Thyroid gland (tissue), 4 donors: ENCODE data around the gene LYPD6B. TPM values are rescaled to one million over a fixed set of nuclear protein-coding genes. Genes with fewer than 3 reads are reported as not detected.
A peak's percentile ranks its signal among the peaks of the same experiment; 100 is the strongest.

Source experiments
- DNase-seq, 2 donors: peaks; one replicate each; pipeline ENCODE4 v3.0.0-alpha.2; 2019
- H3K27ac ChIP-seq, 3 donors: fragments of 200-600 bp; sonication (generic); 1 replicate in 2 of 3; 2 replicates in 1 of 3; pipeline ENCODE4 v1.5.1; 2016 to 2019; ENCODE audit warnings: mild to moderate bottlenecking in 1 of 3, moderate library complexity in 1 of 3
- H3K27me3 ChIP-seq: fragments of 200-600 bp; sonication (generic); one replicate; pipeline ENCODE4 v1.5.1; 2019
- H3K36me3 ChIP-seq, 2 donors: fragments of 200-600 bp; sonication (generic); one replicate each; pipeline ENCODE4 v1.5.1; 2016 to 2019
- H3K4me1 ChIP-seq, 2 donors: fragments of 200-600 bp; sonication (generic); one replicate each; pipeline ENCODE4 v1.5.1; 2017 to 2019
- H3K4me3 ChIP-seq, 3 donors: fragments of 200-600 bp; sonication (generic); replicated peaks in 1 of 3; 1 replicate in 2 of 3; 2 replicates in 1 of 3; pipeline ENCODE4 v1.5.1; 2016; ENCODE audit warnings: mild to moderate bottlenecking in 1 of 3
- H3K9me3 ChIP-seq: fragments of 200-600 bp; sonication (generic); one replicate; pipeline ENCODE4 v1.5.1; 2017
- POLR2A ChIP-seq, 2 donors: fragments of 450-650 bp; IDR thresholded peaks; one replicate each; pipeline ENCODE4 v1.6.1; 2017; ENCODE audit warnings: antibody characterized with exemption in 2 of 2, mild to moderate bottlenecking in 2 of 2, moderate library complexity in 1 of 2
- WGBS, 2 donors: methylation state at CpG; one replicate each; pipeline ENCODE4 v1.1.5; 2017; 5-methylcytosine and 5-hydroxymethylcytosine counted together
- intact Hi-C: fragments of 100-400 bp; cut with DNase I; formaldehyde crosslinking; loops from one replicate; pipeline ENCODE4 v1.15.1; 2023
- total RNA-seq, 4 donors: library from RNA; depleted of rRNA; stranded (reverse); fragments of >200 nt; gene quantifications; one replicate each; pipeline ENCODE4 v1.2.3, GENCODE V29; 2016
- TF ChIP-seq, protein P1 (sequence below), 6 experiments: fragments of 200-600 bp in 3 of 6; fragments of 450-650 bp in 3 of 6; sonication (generic) in 3 of 6; IDR thresholded peaks; one replicate each; pipeline ENCODE4 v1.5.1; 2016 to 2019; ENCODE audit warnings: antibody characterized with exemption in 6 of 6, mild to moderate bottlenecking in 2 of 6, inconsistent platforms in 1 of 6, moderate library complexity in 1 of 6

The LYPD6B gene, protein sequence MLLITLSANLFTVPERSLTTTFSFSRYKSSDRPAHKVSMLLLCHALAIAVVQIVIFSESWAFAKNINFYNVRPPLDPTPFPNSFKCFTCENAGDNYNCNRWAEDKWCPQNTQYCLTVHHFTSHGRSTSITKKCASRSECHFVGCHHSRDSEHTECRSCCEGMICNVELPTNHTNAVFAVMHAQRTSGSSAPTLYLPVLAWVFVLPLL
- under 1 TPM in 1 of 4 donors, not detected in 3; 0.40 TPM for total RNA-seq

DNA sequence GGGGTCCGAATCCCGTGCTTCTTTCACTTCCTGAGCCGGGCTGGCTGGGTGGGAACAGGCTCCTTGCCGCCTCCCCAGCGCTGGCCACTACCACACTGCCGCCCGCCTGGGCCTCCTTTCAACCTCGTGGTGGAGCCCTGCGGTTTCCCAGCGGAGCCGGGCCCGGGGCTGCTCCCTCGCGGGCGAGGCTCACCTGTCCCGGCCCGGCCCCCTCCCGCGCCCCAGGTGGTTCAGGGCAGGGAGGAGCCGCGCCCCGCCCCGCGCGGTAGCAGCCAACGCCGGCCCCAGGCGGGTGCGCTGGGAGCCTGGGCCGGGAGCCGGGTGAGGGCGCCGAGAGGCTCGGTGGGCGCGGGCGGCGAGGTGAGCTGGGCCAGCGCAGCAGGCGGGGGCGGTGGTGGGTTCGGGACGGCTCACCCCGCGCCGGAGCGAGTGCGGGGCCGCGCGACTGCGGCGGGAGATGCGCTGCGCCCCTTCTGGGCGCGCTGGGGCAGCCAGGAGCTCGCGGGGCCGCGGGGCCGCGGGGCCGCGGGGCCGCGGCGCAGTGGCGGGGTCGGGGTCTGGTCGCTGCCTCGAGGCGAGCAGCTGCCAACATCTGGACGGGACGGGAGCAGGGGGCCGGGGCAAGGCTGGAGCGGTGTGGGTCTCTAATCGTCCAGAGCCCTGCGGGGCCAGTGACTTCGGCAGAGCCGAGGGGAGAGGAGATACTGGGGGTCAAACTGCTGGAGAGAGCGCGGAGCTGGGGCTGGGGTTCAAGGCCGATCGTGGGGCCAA, at the start of gene LYPD6B:
Gene LYPD6B (plus strand): TSS at position 258 of the 771 bp plus-strand sequence. CDS start 92,250 bp downstream, outside the sequence.
- H3K9me3 ChIP-seq = no peaks in the 10 kb centered on the region
- peak within 1 kb of the TSS in 1 of 3 donors; percentile 22 for H3K4me3 ChIP-seq
- intact Hi-C loops = no loop called here
- WGBS, 2 donors = 0 to 3% methylated on average over 8 to 11 of the region's 85 CpGs
- H3K4me1 ChIP-seq = peaks cover 3 to 4% of the 10 kb centered on the region in 2 donors
- no peak within 1 kb of the TSS for H3K27ac ChIP-seq
- peak; percentile 26 to 36 for DNase-seq
- H3K36me3 ChIP-seq = no peaks in the 10 kb centered on the region
- H3K27me3 ChIP-seq = no peaks in the 10 kb centered on the region
- TF ChIP-seq, protein P1, sequence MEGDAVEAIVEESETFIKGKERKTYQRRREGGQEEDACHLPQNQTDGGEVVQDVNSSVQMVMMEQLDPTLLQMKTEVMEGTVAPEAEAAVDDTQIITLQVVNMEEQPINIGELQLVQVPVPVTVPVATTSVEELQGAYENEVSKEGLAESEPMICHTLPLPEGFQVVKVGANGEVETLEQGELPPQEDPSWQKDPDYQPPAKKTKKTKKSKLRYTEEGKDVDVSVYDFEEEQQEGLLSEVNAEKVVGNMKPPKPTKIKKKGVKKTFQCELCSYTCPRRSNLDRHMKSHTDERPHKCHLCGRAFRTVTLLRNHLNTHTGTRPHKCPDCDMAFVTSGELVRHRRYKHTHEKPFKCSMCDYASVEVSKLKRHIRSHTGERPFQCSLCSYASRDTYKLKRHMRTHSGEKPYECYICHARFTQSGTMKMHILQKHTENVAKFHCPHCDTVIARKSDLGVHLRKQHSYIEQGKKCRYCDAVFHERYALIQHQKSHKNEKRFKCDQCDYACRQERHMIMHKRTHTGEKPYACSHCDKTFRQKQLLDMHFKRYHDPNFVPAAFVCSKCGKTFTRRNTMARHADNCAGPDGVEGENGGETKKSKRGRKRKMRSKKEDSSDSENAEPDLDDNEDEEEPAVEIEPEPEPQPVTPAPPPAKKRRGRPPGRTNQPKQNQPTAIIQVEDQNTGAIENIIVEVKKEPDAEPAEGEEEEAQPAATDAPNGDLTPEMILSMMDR (IDR thresholded peaks at IDR 0.05) = no peak
- TF ChIP-seq POLR2A (IDR thresholded peaks at IDR 0.05) = no peak

DNA sequence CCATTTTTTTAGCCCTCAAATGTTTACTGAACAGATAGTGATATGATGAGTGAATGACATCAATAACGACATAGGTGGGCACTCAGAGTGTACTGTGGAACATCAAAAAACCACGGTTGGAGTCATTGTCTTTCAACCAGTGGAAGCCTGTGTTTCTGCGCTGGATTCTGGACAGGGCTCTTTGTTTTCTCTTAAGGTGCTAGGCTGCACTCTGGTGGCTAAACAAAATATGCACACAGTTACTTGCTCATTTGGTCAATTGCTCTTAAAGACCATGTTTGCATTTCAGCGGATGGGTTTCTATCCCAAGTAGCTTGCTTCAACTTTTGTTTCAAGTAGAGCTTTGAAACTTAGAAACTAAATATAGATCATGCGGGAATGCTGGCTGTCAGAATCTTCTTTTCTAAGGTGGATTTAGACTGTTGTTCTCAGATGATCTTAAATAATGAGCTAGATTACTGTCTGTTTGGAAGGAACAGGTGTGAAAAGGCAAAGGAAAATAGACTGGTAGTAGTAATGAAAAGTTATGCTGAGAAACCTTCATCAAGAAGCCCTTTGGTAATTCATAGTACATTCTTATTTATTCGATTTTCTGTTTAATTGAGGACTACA, 48.5 kb upstream of the LYPD6B start:
- Histone ChIP-seq H3K4me3 (no peak overlapping the region), H3K9me3 (no peaks in the 10 kb centered on the region), H3K27me3 (no peaks in the 10 kb centered on the region), H3K36me3 (no peaks in the 10 kb centered on the region), H3K27ac (no peak overlapping the region), H3K4me1 (no peaks in the 10 kb centered on the region)
- intact Hi-C loops = loop anchor here (5.0 kb wide), 1 partner anchor 63 kb away; no protein-coding TSS in a partner anchor
- TF ChIP-seq, protein P1 (IDR thresholded peaks at IDR 0.05) = peak in 5 of 6 experiments; percentile 17 to 95 (median 86)
- no peak for TF ChIP-seq POLR2A (IDR thresholded peaks at IDR 0.05)
- DNase-seq = peak; percentile 69 to 70
- 22 to 26% methylated on average over 6 of the region's 6 CpGs for WGBS, 2 donors

DNA sequence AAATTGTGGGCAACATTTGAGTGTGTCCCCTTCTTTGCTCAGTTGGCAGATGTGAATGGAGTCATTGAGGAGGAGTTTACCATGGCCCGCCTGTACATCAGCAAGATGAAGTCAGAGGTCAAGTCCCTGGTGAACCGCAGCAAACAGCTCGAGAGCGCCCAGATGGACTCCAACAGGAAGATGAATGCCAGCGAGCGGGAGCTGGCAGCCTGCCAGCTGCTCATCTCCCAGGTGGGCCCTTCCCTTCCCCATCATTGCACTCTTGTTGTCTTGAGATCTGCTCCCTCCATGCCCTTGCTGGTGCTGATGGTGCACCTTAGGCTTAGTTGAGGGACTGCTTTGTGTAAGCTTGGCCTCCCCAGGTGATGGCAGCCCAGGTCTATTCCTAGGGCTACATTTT, 47.5 kb upstream of the LYPD6B start:
- Histone ChIP-seq H3K36me3 (no peaks in the 10 kb centered on the region), H3K27ac (no peak overlapping the region), H3K4me1 (no peaks in the 10 kb centered on the region), H3K9me3 (no peaks in the 10 kb centered on the region), H3K4me3 (no peak overlapping the region), H3K27me3 (no peaks in the 10 kb centered on the region)
- 87 to 90% methylated on average over 5 to 6 of the region's 6 CpGs for WGBS, 2 donors
- intact Hi-C loops = loop anchor here (5.0 kb wide), 1 partner anchor 64 kb away; no protein-coding TSS in a partner anchor
- TF ChIP-seq, protein P1 (IDR thresholded peaks at IDR 0.05) = no peak
- TF ChIP-seq POLR2A (IDR thresholded peaks at IDR 0.05) = no peak
- DNase-seq = no peak

DNA sequence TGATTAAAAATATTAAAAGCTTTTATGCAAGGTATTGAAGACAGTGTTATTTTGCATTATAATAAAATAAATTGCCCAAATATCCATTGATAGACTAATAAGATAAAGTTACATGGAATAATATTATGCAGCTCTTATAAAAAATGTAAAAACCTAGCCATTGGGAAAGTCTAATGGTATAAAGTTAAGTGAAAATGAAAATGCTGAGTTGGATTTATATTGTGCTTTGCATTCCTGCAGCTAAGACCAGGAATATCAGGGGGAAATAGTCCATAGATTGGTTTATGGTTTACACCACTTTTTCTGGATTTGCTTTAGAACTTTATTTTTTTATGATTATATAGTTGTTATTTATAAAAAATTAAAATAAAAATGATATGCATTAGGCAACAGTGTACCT, 46.1 kb upstream of the LYPD6B start:
- H3K4me3 ChIP-seq = no peak overlapping the region
- DNase-seq = no peak
- no peak for TF ChIP-seq POLR2A (IDR thresholded peaks at IDR 0.05)
- TF ChIP-seq, protein P1 (IDR thresholded peaks at IDR 0.05) = no peak
- no peaks in the 10 kb centered on the region for H3K4me1 ChIP-seq
- intact Hi-C loops = loop anchor here (5.0 kb wide), 1 partner anchor 65 kb away; no protein-coding TSS in a partner anchor
- no peaks in the 10 kb centered on the region for H3K9me3 ChIP-seq
- H3K27ac ChIP-seq = no peak overlapping the region
- H3K27me3 ChIP-seq = no peaks in the 10 kb centered on the region
- no peaks in the 10 kb centered on the region for H3K36me3 ChIP-seq
